HG03175 (cell line): ENCODE data around the gene PTTG1IP.

Source experiments
- ATAC-seq: cut with Tn5 transposase; IDR thresholded peaks from one replicate; pipeline ENCODE4 v1.9.1; 2021; ENCODE audit warnings: mild to moderate bottlenecking, moderate library complexity; ENCODE audit not compliant: unreplicated experiment

Gene PTTG1IP

DNA sequence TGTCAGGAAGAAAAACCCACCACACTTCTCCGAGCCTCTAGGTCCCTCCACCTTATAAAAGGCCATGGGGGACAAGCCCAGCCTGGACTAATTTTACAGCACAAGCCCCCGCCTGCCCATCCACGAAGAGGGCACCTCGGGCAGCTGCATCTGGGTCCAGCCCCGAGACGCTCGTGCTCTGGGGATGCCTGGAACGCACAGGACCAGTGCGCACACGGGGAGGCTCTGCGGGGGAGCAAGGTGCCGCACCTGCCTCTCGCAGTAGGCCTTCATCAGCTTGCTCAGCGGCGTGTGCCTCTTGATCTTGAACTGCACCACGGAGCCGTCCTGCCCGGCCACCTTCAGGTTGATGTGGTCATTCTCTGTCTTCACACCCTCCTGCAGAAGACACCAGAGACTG, 59.8 kb downstream of the PTTG1IP start:
- no peak for ATAC-seq

DNA sequence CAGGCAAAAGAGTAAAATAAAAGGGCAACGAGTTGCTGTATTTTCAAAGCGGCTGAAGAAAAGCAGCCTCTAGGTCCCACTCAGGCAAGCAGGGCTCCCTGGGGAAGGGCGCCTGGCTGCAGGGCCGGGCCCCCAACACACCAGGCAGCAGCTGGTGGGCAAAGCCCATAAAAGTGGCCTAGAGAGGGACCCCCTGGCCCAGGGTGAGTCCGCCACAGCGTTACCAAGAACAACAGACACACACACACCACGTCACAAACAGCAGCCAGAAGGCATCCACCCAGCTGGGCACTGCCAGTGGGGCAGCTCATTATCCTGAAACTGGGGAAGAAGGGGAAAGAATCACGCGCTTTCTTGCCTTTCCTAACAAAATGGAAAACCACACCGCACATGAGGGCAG, 60.3 kb downstream of the PTTG1IP start:
- no peak for ATAC-seq

DNA sequence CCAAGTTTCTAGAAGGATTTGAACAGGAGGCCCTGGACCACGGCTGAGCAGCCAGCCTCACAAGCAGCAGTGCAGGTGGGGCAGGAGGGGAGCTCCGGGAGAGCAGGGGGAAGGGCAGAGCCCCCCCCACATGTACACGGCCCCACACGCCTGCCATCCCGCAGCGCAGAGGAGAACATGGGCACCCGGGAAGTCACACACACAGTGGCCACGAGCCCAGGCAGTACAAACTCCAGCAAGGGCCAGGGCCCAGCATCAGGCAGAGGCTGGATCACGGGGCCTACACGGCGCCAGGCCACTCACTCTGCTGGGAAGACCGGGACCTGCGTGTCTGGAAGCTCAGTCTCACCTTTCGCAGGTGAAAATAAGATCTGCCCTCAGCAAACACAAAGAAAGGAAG, 60.9 kb downstream of the PTTG1IP start:
- ATAC-seq = no peak

DNA sequence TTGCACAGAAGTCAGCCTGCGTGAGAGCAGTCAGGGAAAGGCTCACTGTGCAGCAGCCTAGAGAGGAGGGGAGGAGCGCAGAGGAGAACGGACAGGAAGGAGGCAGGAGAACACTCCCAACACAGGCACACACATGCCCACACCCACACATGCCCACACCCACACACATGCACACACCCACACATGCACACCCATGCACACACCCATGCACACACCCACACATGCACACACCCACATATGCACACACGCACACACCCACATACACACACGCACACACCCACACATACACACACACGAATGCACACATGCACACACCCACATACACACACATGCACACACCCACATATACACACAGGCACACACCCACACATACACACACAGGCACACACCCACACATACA, 62.7 kb downstream of the PTTG1IP start:
- no peak for ATAC-seq

DNA sequence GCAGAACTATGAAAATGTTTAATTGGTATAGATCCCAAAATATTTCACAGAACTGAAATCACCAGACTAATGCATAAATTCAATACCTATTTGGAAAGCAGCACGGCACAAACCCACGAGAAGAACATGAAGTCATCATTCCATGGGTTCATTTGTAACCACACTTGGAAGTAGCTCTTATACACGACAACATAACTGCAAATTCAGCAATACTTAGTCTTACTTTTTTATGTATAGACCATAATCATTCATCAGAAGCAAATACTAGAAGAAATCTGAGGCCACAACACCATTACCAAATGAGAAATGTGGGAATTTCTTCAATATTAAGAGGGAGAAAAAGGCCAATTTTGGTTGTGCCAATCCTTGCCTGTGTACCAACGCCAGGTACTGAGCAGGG, 67.6 kb downstream of the PTTG1IP start:
- no peak for ATAC-seq

DNA sequence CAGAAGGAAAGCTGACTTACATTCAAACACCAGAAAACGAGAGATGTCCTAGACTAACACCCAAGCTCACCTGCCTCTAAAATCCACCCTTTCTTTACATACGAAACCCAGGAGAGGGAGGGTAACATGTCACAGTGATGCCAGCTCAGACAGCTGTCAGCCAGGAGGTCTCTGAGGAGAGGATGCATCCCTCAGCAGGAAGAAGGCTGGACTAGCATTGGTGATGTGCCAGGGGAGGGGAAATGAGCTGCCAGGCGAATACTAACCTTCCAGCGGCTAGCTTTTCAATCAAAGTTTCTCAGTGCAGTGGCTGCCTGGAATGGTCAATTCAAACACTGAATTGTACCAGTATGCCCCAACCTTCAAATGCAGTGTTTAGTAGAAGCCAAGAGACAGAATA, 68.3 kb downstream of the PTTG1IP start:
- no peak for ATAC-seq

DNA sequence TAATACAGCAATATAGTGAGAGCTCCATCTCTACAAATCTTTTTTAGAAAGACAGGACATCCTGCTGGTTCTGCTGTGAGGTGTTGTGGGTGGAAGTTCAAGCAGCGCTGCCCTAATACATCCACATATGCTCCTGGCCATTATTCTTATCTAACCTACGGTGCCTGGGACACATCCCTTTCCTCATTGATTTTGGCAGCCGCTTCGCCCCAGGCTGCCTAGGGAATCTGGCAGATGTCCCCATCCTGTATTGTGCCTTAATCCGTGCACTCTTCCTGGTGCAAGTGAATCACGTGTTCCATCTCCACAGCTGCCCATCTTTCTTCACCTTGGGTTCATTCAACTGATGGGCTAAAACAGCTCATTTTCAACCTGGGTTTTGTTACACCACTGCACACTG, 68.7 kb downstream of the PTTG1IP start:
- no peak for ATAC-seq

DNA sequence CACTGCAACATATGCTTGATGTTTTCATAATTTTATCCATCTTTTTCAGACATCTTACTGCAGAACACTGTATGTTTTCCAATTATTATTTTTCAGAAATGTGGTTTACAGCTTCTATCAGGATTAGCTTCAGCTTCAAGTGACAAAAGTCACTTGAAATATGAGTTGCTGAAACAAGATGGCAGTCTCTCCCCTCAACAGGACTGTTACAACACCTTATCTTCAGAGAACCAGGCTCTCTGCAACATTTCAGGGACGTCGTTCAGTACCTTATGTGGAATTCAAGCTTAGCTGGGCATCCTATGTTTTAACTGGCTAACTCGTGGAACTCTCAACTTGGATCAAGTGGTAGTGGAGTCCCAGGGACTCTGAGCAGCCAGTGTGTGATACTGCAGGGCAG, 69.8 kb downstream of the PTTG1IP start:
- ATAC-seq = no peak

DNA sequence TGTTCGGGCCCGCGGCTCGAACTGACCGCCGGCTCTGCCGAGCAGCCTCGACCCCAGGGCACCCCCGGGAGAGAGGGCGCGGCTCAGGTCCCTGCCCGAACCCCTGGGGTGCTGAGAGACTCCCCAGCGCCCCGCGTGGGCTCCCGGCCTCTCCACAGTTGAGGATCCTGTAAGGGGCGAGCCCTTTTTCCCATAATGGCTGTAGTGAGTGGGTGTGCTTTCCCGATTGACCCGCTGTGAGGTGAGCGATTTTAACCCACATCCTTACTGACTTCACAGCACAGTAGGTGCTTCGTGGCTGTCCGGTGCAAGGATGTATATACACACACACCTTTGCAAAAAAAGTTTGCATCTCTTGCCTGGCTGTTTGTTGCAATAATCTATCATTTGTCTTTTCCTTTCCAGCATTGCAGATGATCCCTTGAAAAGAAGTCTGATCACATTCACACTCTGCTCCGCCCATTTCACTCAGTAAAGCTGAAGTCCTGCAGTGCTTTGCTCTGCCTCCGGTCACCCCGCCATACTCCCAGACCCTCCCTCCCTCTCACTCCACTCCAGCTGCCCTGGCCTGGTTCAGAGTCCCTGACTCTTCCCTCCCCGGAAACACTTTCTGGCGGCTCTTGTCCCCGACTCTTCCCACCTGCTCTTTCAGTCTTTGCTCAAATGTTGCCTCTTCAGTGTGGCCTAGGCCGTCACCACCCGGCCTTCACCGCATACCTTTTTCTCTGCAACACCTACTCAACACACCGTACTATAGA, 70.9 kb downstream of the PTTG1IP start:
- ATAC-seq = no peak

DNA sequence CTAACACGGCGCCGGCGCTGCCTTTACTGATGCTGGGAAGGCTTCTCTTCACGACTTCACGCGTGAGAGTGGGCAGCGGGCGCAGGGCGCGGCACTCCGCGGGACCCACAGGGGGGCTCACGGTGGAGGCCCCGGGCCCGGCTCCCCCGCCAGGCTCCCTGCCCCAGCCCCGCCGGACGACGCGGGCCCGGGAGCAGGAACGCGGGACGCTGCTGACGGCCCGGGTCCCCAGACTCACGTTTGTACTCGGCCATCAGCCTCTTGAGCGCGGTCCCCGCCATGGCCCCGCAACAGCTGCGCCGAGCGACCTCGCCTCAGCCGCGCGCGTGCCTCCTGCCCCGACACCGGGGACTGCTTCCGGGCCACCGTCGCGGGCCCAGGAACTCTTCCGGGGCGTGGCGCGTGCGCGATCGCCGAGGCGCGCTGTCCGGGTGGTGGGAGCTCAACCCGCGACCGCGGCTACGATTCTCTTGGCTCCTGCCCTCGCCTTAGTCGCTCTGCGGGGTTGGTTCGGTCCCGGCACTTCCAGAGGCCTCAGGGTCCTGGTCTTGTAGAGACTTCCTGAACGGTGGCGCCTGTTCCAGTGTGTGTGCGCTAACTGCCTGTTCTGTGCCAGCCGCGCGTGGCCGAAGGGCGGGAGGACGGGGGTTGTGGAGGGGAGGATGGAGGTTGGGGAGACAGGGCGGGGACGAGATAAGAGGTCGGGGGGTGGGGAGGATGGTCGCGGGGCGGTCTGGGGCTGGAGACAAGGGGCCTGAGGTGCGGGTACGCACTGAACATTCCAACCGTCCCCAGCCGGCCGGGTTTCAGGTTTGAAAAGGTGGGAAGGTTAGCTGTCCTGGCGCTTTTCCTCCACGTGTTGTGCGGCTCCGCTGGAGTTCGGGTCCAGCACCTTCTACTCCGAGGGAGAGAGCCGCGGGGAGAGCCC, 71.8 kb downstream of the PTTG1IP start, which contains the start of gene UBE2G2:
Gene UBE2G2, minus strand, starts transcription at position 353 of the 928 bp plus-strand sequence. Its CDS starts 72 bp downstream, at position 281.
- peak; percentile 85 for ATAC-seq

DNA sequence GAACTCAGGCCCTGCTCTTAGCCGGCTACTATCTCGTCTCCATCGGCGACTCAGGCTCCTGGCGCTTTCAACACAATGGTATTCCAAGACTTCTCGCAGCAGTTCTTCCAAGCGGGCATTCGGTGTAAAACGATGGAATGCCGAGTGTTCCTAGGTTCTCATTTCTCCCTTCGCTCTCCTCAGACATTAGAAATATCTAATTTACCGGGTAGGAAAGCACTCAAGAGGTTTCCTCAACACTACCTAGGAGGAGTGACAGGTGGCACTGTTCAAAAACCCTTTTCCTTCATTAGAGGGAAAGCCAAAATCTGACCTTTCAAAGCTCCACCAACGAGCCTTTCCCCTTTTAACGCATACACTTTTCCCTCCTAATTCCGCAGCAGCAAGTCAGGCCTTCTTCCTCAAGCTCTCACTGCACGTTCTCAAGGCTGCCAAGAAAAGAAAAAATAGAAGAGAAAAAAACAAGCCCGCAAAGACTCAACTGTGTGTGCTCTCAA, 72.5 kb downstream of the PTTG1IP start:
- no peak for ATAC-seq

DNA sequence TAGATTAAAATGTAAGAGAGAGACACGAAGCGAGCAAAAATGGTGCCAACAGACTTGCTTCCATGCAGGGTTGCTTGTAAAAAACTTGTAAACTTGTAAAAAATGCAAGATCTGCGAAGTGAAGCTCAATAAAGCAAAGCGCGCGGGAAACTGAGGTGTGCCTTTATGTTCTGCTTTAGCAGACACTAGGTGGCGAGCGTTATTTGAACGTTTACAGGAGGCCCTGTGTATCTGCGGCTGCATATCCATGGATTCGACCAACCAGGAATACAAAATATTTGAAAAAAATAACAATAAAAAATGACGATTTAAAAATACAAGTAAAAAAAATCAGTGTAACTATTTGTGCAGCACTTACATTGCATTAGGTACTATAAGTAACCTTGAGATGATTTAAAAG, 73.4 kb downstream of the PTTG1IP start:
- no peak for ATAC-seq

DNA sequence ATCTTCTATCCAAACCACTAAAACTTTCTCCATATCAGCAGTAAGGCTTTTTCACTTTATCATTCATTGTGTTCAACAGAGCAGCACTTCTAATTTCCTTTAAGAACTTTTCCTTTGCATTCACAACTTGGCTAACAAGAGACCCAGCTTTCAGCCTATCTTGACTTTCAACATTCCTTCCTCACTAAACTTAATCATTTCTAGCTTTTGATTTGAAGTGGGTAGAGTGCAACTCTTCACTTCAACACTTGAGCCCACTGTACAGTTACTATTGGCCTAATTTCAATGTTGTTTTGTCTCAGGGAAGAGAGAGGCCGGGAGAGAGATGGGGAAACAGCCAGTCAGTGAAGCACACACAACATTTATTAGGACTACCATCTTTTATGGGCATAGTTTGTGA, 73.8 kb downstream of the PTTG1IP start:
- ATAC-seq = no peak
